ENCODE results near the gene AEN. TPM values are rescaled to one million over a fixed set of nuclear protein-coding genes. Genes with fewer than 3 reads are reported as not detected.
A peak's percentile ranks its signal among the peaks of the same experiment; 100 is the strongest.
"Not testable (repeated sequence)": the region's sequence is repeated elsewhere in the genome, so short reads cannot be mapped to it uniquely, and the experiment has no call there.

The AEN gene
- total RNA-seq, 2 experiments from 2014 or later: 32.7 to 33.5 TPM

DNA sequence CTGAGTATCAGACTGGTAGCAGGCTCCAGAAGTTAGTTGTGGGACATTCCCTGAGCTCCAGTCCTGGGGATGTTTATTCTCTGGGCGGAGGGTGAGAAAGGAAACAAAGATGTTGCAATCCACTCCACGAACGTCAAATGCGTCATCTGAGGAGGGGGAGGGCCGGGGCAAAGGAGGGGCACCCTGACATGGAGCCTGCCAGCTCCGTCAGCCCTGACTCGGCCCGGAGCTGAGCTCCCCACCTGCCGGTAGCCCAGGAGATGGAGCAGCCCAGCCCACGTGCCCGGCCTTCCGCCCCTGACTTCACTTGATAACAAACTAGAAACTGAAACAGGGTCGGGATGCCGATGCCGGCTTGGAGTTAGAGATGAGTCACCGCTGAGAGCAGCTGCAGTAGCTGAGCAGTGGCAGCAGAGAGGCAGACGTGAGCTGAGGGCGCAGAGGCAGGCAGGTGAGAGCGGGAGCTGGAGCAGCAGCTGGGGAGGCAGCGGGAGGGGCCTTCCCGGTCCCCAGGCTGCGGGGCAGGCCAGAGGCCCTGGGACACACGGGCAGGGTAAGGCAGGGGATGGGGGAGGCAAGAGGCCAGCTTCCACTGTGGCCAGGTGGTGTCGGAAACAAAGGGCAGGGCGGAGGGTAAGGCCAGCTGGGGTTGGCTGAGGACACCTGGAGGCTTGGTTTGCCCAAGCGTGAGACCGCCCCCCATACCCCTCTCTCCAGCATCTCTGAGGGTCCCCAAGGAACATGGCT is 17.7 kb downstream of the AEN start, which contains the start of gene ISG20:
TSS of gene ISG20 (plus strand) at position 391 of the 747 bp plus-strand sequence. CDS start at position 742, 351 bp downstream.
- Mint-ChIP-seq H3K4me3 (peak within 1 kb of the TSS; percentile 87), H3K9me3 (no peaks in the 10 kb centered on the region), H3K4me1 (peaks cover 70% of the 10 kb centered on the region), H3K27me3 (no peaks in the 10 kb centered on the region), H3K36me3 (ENCODE audit: low read depth) (peaks cover 68% of the 10 kb centered on the region), H3K27ac (peak within 1 kb of the TSS; percentile 95)
- peak; percentile 98 for DNase-seq
- POLR2A ChIA-PET: interaction anchor here (1.0 to 1.6 kb wide), 4 partner anchors 25 to 452 kb away, joined by 4 to 7 read pairs (median 5); no protein-coding TSS in a partner anchor
- CTCF ChIA-PET: interaction anchor here (0.8 to 1.5 kb wide), 9 partner anchors 8 to 282 kb away, joined by 3 to 12 read pairs (median 3); no protein-coding TSS in a partner anchor

DNA sequence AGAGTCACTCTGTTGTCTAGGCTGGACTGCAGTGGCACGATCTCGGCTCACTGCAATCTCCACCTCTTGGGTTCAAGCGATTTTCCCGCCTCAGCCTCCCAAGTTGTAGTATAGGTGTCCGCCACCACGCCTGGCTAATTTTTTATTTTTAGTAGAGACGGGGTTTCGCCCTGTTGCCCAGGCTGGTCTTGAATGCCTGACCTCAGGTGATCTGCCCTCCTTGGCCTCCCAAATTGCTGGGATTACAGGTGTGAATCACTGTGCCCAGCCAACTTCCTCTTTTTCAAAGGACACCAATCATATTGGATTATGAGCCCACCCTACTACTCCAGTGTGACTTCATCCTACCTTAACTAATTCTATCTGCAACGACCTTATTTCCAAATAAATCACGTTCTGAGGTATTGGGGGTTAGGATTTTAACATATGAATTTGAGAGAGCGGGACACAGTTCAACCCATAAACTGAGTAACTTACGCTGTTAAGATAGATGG is 20.9 kb downstream of the AEN start:
- Mint-ChIP-seq H3K9me3 (no peaks in the 10 kb centered on the region), H3K36me3 (ENCODE audit: low read depth) (peaks cover 78% of the 10 kb centered on the region), H3K27ac (peak overlapping the region; percentile 16), H3K27me3 (no peaks in the 10 kb centered on the region), H3K4me1 (peaks cover 64% of the 10 kb centered on the region), H3K4me3 (peak overlapping the region; percentile 24)
- ChIA-PET POLR2A (no interaction called here), CTCF (no interaction called here)
- no peak for DNase-seq

DNA sequence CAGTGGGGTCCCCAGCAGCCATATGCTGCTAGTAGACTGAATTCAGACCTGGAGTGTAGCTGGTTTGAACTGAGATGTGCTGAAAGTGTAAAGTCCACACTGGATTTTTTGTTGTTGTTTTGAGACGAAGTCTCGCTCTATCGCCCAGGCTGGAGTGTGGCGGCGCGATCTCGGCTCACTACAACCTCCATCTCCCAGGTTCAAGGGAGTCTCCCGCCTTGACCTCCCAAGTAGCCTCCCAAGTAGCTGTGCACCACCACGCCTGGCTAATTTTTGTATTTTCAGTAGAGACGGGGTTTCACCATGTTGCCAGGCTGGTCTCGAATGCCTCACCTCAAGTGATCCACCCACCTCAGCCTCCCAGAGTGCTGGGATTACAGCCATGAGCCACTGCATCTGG is 21.4 kb downstream of the AEN start:
- DNase-seq, H3K4me3 Mint-ChIP-seq, H3K9me3 Mint-ChIP-seq, CTCF ChIA-PET, H3K27me3 Mint-ChIP-seq: not testable (repeated sequence)
- POLR2A ChIA-PET: interaction anchor here (1.0 kb wide), 1 partner anchor 14 kb away, joined by 3 read pairs; no protein-coding TSS in a partner anchor
- H3K27ac Mint-ChIP-seq: peak overlapping the region; percentile 16
- peaks cover 79% of the 10 kb centered on the region for H3K36me3 Mint-ChIP-seq (ENCODE audit: low read depth)
- peaks cover 64% of the 10 kb centered on the region for H3K4me1 Mint-ChIP-seq

DNA sequence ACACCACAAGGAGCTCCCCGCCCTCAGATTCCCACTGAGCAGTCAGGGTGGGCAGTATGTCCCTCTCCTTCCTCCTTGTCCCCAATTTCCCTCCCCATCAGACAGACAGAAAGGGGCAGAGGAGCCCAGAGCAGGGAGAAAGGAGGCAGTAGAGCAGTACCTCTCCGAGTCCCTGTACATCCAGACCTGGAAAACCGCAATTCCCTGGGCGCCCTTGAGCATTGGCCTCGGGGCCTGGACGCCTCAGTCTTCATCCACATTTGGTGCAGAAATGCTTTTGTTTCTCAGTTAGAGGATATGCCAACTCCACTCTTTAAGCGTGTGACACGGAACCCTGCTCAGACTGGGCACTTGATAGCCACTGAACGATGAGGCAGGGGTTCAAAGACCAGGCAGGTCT is 23.6 kb downstream of the AEN start:
- H3K27me3 Mint-ChIP-seq: no peaks in the 10 kb centered on the region

DNA sequence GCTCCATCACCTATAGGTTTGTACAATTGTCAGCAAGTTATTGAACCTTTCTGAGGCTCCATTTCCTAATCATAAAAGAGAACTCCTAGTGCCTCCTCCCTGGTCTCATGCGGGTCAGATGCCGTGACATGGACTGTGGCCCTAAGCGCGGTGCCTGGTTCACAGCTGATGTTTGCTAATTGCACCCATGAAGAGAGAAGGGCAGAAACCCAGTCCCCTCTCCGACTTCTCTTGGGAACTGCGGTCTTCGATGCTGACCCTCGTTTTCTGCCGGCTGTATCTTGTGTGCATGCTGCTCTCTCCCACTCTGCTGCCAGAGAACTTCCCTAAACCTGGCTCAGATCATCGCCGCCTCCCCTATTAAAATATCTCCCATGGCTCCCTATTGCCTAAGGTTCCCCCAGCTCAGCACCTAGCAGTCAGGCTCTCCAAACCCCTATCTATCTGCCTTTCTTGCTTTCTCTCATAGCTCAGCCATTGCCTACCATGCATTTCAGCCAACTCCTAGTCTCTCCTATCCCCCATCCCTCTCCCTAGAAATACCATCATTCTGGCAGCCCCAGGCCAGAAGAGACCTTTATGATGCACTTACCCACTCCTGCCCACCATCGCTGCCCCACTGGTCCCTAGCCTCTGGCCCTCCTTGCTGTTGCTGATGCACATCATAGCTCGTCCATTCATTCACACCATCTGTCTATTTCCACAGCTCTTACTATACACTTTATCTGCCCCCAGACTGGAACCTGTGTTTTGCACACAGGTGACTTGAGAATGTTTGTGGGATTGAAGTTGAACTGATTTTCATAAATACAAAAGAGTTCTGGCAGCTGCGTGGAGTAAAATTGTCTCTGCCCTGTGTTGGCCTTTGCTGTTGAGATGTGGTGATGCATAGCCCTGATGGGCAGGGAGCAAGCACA is 24.3 kb downstream of the AEN start:
- Mint-ChIP-seq H3K27me3 (no peaks in the 10 kb centered on the region), H3K4me1 (peaks cover 71% of the 10 kb centered on the region), H3K36me3 (ENCODE audit: low read depth) (peaks cover 75% of the 10 kb centered on the region), H3K4me3 (no peak overlapping the region), H3K9me3 (no peaks in the 10 kb centered on the region), H3K27ac (no peak overlapping the region)
- DNase-seq: no peak
- ChIA-PET CTCF (interaction anchor here (1.3 kb wide), 1 partner anchor 21 kb away, joined by 3 read pairs; no protein-coding TSS in a partner anchor), POLR2A (interaction anchor here (1.4 kb wide), 1 partner anchor 10 kb away, joined by 3 read pairs; no protein-coding TSS in a partner anchor)

More for the DNA sequence above, 23.6 kb downstream of the AEN start:
- Mint-ChIP-seq H3K4me3 (no peak overlapping the region), H3K9me3 (no peaks in the 10 kb centered on the region), H3K4me1 (peaks cover 71% of the 10 kb centered on the region), H3K36me3 (ENCODE audit: low read depth) (peaks cover 81% of the 10 kb centered on the region), H3K27ac (no peak overlapping the region)
- ChIA-PET POLR2A (interaction anchor here (1.4 to 1.9 kb wide), 2 partner anchors 9 to 21 kb away, joined by 3 to 7 read pairs; no protein-coding TSS in a partner anchor), CTCF (interaction anchor here (1.3 kb wide), 1 partner anchor 20 kb away, joined by 3 read pairs; no protein-coding TSS in a partner anchor)
- no peak for DNase-seq

DNA sequence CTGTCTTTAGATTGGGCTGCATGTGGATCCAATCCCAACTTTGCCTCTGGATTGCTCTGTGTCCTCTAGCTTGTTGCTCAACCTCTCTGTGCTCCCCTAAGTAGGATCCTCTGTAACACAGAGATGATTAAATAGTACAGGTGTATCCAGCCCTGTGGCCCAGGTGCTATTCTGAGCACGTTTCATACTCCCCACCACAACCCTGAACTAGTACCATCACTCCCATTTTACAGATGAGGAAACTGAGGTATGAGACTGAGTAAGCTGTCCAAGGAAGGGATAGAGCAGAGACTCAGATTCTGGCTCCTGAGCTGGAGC is 24.9 kb downstream of the AEN start:
- H3K27ac Mint-ChIP-seq: no peak overlapping the region
- DNase-seq: no peak
- no peak overlapping the region for H3K4me3 Mint-ChIP-seq
- no peaks in the 10 kb centered on the region for H3K27me3 Mint-ChIP-seq
- peaks cover 76% of the 10 kb centered on the region for H3K36me3 Mint-ChIP-seq (ENCODE audit: low read depth)
- POLR2A ChIA-PET: no interaction called here
- no peaks in the 10 kb centered on the region for H3K9me3 Mint-ChIP-seq
- H3K4me1 Mint-ChIP-seq: peaks cover 74% of the 10 kb centered on the region
- CTCF ChIA-PET: interaction anchor here (1.3 kb wide), 1 partner anchor 22 kb away, joined by 3 read pairs; no protein-coding TSS in a partner anchor

DNA sequence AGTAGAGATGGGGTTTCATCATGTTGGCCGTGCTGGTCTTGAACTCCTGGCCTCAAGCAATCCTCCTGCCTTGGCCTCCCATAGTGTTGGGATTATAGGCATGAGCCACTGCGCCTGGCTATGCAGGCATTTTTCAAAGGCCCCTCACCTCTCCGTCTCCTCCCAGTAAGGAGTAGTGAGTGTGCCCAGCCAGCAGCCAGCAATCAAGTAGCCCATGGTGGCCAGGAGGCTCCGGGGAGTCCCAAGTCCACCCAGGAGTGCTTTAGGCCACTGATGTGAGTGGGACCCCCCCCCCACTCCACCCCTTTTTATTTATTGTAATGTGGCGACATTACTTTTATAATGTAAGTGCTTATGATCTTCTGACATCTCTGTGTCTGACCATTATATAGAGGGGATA is 25.8 kb downstream of the AEN start:
- Mint-ChIP-seq H3K27me3 (no peaks in the 10 kb centered on the region), H3K36me3 (ENCODE audit: low read depth) (peaks cover 81% of the 10 kb centered on the region), H3K4me3 (no peak overlapping the region), H3K9me3 (no peaks in the 10 kb centered on the region), H3K4me1 (peaks cover 80% of the 10 kb centered on the region), H3K27ac (no peak overlapping the region)
- peak; percentile 8 for DNase-seq
- POLR2A ChIA-PET: no interaction called here
- CTCF ChIA-PET: interaction anchor here (0.7 kb wide), 1 partner anchor 65 kb away, joined by 4 read pairs; no protein-coding TSS in a partner anchor

DNA sequence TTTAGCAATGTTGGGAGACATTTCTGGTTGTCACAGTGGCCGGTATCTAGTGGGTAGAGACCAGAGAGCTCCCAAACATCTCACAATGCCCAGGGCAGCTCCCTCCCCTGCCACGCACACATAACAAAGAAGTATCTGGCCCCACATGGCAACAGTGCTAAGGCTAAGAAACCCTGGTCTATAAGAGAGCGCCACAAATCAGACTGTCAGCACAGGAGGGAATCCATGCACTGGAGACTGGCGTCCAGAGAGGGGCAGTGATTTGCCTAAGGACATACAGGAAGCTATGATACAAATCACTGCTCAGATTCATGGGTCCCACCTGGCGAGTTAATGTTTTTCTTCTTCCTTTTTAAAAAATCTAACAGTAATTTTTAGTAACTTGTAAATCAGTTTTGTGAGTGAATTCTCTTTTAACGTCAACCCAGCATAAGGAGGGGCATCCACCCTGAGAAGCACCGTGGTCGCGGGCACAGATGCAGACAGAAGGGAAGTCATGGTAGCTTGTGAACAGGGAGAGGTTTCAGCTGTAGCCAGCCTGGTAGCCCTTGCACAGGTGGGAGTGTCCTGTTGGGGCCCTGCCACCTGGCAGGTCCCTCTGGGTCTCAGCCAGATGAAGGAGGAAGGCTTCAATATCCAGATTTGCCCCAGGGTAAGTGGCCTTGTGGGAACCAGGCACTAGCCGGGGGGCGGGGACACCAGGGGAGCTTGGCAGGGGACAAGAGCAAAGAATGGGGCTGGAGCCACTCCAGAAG is 26.4 kb downstream of the AEN start:
- POLR2A ChIA-PET: interaction anchor here (0.6 to 2.5 kb wide), 2 partner anchors 12 to 180 kb away, joined by 3 to 5 read pairs; partner anchors contain the start of genes MRPL46 and MRPS11
- peak overlapping the region; percentile 64 for H3K27ac Mint-ChIP-seq
- peaks cover 75% of the 10 kb centered on the region for H3K4me1 Mint-ChIP-seq
- H3K36me3 Mint-ChIP-seq (ENCODE audit: low read depth): peaks cover 76% of the 10 kb centered on the region
- CTCF ChIA-PET: interaction anchor here (0.7 to 1.3 kb wide), 2 partner anchors 23 to 64 kb away, joined by 4 to 6 read pairs; no protein-coding TSS in a partner anchor
- peak; percentile 14 for DNase-seq
- no peak overlapping the region for H3K4me3 Mint-ChIP-seq
- H3K9me3 Mint-ChIP-seq: no peaks in the 10 kb centered on the region
- H3K27me3 Mint-ChIP-seq: no peaks in the 10 kb centered on the region

DNA sequence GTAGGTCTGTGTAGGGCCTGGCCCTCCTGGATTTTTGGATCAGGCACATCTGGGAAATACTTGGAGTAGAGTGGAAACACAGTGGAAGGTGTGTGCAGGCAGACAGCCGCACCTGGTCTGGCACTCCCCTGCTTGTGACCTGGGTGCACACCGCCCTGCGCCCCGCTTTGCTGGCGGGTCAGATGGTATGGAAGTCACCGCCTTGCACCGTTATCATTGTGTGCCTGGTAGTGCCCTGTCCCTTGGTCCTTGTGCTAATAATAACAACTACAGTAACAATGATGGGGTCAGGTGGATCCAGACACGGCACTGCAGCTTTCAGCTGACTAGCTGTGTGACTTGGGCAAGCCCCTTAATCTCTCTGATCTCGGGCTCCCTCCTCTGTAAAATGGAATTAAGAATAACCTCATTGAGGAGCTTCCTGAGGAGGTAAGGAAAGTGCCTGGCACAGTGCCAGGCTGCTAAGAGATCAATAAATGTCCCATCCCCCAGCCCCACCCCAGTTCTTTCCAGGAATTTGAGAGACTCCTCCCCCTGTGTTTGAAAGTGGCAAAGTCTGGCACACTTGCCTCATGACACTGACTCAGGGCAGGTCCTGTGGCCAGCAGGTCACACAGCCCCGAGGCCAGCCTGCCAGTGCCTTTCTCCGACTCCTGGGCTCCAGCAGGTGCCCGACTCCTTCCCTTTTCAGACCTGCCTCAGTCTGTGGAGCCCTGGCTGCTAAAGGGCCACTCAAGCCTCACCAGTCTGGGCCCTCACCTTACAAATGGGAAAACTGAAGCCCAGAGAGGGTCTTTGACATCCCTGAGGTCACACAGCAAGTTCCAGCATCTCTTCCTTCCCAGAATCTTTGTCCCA is 27.4 kb downstream of the AEN start:
- Mint-ChIP-seq H3K4me3 (peak overlapping the region; percentile 26), H3K36me3 (ENCODE audit: low read depth) (peaks cover 79% of the 10 kb centered on the region), H3K9me3 (no peaks in the 10 kb centered on the region), H3K27ac (peak overlapping the region; percentile 84), H3K4me1 (peaks cover 77% of the 10 kb centered on the region), H3K27me3 (no peaks in the 10 kb centered on the region)
- ChIA-PET POLR2A (interaction anchor here (1.8 to 2.5 kb wide), 2 partner anchors 13 to 24 kb away, joined by 5 to 8 read pairs; no protein-coding TSS in a partner anchor), CTCF (interaction anchor here (1.3 to 2.1 kb wide), 2 partner anchors 24 to 25 kb away, joined by 6 to 12 read pairs; no protein-coding TSS in a partner anchor)
- DNase-seq: peak; percentile 31

DNA sequence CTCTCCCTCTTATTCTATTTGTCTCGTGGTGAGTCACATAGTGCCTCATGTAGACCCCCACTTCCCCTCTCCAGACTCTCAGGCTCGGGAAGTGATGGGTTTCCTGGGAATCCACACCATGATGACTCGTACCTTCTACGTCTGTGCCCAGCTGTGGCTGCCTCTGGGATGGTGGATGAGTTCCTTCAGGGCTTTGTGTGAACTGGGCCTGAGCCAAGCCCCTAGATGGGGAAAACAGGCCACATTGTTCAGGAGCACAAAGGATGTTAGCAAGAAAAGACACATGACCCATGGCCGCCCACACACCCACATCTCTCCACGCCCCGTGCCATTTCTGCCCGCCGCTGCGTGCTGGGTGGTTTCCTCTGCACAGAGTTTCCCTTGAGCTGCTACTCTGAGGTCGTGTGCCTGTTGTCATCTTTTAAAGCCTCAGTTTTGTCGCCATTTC is 28.2 kb downstream of the AEN start:
- Mint-ChIP-seq H3K4me1 (peaks cover 72% of the 10 kb centered on the region), H3K27me3 (no peaks in the 10 kb centered on the region), H3K9me3 (no peaks in the 10 kb centered on the region), H3K36me3 (ENCODE audit: low read depth) (peaks cover 74% of the 10 kb centered on the region), H3K27ac (peak overlapping the region; percentile 84), H3K4me3 (peak overlapping the region; percentile 26)
- ChIA-PET CTCF (interaction anchor here (1.0 to 2.1 kb wide), 2 partner anchors 25 to 182 kb away, joined by 3 to 12 read pairs; partner anchors contain the start of genes MRPL46 and MRPS11), POLR2A (interaction anchor here (0.6 to 2.5 kb wide), 4 partner anchors 14 to 182 kb away, joined by 3 to 8 read pairs (median 4); partner anchors contain the start of genes MRPL46 and MRPS11)
- DNase-seq: peak; percentile 75

Measured in activated CD4-positive, alpha-beta memory T cell treated with anti-CD3 and anti-CD28 coated beads, Interleukin-2, amount 10 ng/mL, durations not matched to agents 7 days and 5 days (primary cell).